Measurements from ENCODE around the gene CDT1. TPM values are rescaled to one million over a fixed set of nuclear protein-coding genes. Genes with fewer than 3 reads are reported as not detected.

The CDT1 gene
- total RNA-seq: 9.4 and 9.9 TPM in 2 replicates

DNA sequence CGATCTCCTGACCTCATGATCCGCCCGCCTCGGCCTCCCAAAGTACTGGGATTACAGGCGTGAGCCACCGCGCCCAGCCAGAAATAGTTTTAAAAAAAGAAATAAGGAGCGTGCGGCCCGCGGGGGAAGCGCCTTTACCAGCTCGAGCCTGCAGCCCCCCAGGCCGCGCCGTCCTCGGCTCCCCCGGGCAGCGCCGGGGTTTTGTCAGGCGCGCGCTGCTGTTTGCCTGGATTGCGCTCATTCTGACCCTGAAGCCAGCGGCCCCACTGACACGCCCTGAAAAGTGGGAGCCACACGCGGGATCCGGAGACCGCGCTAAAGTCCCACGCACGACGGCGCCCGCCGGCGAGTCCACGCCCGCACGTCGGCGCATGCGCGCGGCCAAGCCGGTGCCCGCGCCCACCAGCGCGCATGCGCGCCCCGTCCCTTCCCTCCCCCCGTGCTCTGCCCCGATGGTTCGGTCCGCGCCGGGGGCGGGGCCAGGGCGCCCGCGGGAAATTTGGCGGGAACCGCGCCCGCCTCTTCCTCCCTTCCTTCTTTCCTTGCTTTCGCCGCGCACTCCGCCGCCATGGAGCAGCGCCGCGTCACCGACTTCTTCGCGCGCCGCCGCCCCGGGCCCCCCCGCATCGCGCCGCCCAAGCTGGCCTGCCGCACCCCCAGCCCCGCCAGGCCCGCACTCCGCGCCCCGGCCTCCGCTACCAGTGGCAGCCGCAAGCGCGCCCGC is at the start of gene CDT1:
CDT1 (plus strand) TSS at position 526 of the 724 bp plus-strand sequence; CDS start at position 569, 43 bp downstream.
- DNase-seq (ENCODE audit: low read depth, low spot score): no peak

DNA sequence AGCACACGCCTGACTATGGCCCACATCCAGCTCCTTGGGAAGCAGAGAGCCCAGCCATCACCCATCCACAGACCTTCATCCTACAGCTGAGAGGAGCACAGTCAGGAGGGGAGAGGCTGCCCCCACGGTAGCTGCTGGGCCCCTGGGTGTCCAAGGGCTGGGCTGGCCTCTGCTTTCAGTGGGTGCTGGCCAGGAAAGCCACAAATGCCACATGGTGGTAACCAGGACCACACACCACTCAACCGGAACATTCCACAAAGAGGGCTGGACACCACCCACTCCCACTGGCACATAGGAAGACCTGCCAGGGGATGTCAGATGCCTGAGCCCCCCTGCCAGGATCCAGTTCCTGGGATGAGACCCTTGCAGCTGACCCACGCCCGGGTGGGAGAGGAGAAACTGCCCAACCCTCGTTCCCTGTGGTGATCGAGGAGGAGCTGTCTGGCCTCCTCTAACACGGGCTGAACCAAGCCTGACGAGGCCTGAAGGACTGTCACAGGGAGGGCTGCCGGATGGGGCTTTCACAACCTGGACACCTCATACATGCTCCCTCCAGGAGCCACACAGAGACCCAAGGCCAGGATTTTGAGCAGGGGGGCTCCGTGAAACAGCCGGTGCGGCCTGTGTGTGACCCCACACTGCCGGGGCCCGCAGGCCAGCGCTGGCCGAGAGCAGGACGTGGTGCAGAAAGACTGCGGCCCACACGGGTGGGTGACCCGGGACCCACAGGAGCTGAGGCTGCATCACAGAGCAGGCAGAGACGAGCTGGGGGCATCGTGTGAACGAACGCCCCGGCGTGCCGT is 49.3 kb upstream of the CDT1 start:
- DNase-seq (ENCODE audit: low read depth, low spot score): no peak

DNA sequence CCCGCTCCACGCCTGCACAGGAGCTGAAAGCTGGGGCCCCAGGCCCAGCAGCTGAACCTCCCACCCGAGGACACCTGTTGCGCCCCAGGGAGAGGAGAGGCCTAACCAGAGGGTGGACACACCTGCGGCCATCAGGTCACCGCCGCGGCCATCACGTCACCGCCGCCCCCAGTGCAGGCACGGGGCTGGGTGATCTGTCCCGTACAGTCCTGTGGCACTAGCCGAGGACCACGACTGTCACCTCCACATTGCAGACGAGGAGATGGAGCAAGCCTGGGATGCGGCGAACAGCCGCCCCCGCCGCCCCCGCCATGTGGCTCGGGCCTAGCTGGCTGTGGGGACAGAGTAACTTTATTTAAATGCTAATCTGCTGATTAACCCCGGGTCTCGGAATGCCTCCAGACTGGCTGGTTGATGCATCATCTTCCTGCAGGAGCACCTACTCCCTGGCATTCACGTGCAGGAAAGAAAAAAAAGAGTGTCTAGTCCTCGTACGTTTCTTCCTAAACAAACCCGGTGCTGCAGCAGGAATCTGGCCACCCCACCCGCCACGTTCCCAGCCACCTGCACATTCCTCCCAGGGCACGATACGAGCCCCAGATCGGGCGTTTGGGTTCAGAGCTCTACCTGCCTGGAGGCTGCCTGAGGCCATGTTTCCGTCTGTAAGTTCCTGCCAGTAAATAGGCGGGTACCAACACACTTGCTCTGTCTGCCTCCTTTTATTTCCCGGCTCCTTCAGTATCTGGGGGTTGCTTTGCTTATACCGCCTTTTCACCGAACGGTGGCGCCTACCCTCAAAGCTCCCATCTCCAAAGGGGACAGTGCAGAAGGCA is 48.5 kb upstream of the CDT1 start:
- DNase-seq (ENCODE audit: low read depth, low spot score): no peak

DNA sequence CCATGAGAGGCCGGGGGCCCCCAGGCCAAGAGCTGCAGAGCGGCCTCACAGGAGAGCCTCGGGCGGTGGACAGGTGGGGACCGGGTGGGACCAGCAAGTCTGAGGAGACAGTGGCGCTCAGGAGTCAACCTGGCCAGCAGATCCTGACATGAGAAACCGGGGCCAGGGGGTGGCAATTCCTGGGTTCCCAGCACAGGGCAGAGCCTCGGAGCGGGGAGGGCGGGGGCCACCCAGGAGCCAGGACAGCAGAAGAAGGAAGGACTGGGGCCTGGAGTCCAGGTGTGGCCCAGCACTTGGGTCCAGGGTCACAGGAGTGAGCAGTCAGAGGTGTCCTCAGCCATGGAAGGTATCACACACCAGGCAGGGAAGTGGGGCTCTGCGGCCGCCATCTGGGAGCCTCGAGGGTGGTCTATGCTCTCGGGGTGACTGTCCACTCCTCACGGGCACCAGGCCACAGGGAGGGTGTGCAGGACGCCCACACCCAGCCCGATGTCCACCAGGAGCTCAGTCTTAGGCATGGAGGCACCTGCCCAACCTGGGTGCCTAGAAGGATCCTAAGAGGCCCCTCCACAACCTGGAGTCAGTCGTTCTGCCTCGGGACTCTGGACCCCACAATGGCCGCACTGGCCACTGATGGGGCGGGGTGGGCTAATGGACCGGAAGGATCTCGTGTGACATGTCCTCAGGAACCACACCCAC is 47.7 kb upstream of the CDT1 start:
- DNase-seq (ENCODE audit: low read depth, low spot score): no peak

DNA sequence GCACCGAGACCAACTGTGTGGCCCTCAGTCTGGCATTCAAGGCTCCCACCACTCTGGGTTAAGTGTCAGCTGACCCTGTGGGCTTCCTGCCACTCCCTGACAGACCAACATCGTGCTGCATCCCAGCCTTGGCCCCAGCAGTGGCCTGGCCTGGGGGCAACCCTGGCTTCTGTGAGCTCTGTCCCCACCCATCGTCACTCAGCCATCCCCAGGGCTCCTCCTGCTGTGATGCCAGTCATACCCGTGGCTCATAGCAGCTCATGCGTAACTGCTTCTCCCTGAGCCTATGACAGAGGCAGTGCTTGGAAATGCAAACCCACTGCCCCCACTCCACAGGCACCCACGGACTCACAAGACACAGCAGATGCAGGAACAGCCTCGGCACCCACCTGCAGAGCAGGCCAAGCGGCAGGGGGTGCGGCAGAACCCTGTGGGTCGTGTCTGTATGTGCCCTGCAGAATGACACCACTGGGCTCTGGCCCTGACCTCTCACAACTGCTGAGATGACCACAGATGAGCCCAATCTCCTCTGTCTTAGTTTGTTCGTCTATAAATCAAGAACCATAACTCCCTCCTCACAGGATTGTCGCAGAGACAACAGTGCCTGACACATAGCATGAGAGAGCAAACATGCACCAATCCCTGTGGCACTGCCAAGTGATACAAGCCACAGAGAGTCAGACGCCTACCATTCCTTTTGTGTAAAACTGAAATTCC is 45.2 kb upstream of the CDT1 start:
- no peak for DNase-seq (ENCODE audit: low read depth, low spot score)

DNA sequence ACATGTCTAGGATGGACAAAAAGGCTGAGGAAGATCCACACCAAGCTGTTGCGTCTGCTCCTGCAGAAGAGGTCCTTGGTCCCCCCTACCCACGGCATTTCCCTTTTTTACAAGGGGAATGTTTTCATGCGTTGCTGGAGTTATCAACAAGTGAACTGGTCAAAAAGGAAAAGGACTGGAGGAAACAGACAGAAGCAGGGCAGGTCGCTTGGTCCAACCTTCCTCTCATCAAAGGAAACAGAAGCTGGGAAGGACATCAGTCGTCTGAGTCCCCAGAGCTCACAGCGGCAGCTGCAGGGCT is 44.7 kb upstream of the CDT1 start:
- no peak for DNase-seq (ENCODE audit: low read depth, low spot score)

DNA sequence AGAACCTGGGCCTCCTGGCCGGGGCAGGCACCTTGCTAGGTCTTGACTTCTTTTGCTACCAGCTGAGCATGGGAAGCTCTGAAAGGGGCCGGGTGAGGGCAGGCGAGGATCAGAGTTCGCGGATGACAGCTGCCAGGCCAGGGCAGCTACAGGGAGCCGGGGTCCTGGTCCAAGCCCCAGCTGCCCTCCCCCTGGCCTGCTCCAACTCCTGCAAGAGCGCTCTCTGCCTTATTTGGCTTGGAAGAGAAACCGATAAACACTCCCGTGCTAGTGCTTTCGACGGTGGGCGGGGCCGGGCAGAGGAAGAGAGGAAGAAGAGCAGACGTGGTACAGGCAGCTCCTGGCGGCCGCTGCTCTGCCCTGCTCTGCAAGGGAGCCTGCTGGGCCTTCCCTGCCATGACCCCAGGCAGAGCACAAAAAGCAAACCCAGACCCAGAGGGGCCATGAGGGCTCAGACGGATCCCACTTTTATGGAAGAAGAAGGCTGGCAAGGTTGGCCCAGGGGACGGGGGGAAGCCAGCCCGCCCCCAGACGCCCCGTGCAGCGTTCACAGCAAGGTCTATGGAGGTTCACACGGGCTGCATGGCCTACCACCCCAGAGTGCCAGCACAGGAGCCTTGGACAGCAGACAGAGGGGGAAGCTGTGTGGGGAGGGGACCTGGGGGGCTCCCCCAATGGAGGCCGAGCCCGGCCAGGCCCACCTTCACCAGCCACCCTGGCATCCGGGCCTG is 44.2 kb upstream of the CDT1 start:
- no peak for DNase-seq (ENCODE audit: low read depth, low spot score)

DNA sequence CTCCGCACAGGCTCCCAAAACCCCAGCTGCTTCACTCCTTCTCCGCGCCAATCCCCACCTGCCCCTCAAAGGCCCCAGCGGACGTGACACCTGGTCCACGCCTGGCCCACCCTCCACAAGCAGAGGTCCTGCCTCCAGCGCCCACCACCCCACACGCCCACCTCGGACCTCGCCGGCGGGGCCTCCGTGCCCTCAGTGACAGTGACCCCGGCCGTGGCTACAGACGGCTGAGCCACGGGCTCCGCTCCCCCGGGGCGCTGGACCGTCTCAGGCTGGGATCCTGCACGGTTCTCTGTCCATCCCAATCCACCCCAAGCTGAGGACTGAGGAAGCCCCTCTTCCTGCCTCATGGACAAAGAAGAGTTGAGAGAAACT is 43.6 kb upstream of the CDT1 start:
- DNase-seq (ENCODE audit: low read depth, low spot score): no peak

DNA sequence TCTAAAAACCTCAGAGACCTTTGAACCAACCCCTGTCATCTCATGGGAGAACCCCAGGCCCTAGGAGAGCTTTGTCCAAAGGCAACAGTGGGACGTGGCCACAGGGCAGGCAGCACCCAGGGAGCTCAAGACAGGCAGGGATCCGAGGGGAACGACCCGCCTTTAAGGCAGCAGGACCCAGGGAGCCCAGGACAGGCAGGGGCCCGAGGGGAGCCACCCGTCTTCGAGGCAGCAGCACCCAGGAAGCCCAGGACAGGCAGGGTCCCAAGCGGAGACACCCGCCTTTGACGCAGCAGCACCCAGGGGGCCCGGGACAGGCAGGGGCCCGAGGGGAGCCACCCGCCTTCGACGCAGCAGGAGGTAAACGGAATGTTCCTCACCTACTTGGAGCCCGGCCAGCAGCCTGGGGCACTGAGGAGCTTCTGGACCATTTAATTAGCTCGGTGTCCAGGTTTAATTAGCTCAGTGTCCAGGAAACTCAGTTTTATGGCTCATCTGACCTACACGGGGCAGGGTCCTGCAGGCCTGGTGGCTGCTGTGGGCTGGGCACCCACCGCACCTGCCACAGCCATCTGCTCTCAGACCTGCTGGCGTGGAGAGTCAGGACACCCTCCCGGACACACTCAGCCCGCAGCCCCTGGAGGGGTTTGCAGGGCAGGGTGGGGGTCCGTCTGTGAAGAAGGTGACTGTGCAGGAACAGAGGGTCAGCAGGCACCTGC is 43.0 kb upstream of the CDT1 start:
- no peak for DNase-seq (ENCODE audit: low read depth, low spot score)

DNA sequence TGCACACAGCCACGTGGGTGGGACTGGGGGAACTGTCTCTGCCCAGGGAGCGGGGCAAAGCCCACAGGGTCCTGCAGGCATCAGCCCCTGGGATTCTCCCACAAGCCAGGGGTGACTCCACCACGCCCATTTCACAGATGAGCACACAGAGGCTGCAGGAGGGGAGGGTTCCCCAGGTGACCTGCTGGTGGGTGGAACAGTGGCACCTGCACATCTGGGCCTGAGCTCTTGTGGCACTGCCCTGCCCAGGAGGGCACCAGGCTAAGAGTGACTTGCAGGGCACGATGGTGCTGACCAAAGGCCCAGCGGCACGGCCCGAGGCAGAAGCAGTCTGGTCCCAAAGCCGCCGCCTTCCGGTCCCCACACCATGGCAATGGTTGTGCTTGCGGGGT is 42.5 kb upstream of the CDT1 start:
- no peak for DNase-seq (ENCODE audit: low read depth, low spot score)

DNA sequence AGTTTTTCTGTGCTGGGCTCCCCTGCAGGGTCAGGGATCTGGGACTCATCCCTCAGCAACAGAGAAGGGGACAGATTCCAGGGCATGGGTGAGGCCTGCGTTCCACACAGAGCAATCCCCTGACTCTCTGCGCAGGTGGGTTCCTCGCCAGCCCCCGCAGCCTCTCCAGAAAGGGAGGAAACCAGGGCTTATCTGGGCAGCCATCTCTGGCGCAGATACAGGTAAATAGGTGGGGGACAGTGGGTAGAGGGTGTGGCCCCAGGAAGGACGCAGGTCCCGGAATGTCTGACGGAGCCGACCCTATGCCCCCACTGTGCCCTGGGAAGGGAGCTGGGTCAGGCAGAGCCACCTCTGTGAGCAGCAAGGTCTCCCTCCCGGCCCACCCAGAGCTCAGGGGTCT is 41.8 kb upstream of the CDT1 start:
- no peak for DNase-seq (ENCODE audit: low read depth, low spot score)

DNA sequence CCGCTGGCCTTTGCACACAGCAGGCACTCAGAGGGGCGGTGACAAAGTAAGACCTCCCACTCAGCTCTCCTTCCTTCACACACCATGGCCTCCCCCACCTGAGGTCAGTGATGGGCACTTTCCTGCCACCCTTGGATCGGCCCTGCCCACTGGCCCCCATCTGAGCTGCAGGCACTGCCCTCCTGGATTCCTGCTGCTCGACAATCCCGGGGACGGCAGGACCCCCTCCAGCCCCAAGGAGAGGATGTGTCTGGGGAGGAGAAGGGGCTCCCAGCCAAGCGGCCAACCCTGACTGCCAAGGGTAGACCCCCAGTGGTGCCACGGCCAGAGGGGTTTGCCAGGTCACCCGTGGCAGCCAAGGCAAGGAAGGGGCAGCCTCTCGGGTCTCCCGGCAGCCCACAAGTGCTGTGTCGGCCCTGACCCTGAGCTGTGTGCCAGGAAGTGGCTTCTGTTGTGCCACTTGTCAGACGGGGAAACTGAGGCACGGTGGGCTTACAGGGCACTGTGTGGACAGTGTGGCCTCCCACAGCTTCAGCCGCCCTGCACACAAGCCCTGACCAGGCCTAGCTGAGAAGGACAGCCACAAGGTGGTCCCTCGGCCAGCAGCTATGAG is 41.2 kb upstream of the CDT1 start:
- no peak for DNase-seq (ENCODE audit: low read depth, low spot score)

DNA sequence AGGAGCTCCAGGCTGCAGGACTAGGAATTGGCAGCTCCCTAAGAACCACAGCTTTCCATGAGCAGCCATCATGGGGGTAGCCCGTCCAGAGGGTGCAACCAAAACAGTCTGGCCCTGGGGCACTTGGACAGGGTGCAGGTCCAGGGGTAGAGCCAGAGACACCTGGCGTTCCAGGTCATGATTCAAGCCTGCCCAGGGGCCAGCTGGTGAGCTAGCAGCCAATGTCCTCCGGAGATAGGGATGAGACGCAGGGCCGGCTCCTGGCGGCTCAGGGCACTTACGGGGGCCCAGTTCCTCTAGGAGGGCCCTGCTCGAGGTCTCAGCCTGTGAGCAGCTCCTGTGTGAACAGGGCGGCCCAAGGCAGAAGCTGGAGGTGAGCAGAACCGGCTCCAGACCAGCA is 40.6 kb upstream of the CDT1 start:
- no peak for DNase-seq (ENCODE audit: low read depth, low spot score)

DNA sequence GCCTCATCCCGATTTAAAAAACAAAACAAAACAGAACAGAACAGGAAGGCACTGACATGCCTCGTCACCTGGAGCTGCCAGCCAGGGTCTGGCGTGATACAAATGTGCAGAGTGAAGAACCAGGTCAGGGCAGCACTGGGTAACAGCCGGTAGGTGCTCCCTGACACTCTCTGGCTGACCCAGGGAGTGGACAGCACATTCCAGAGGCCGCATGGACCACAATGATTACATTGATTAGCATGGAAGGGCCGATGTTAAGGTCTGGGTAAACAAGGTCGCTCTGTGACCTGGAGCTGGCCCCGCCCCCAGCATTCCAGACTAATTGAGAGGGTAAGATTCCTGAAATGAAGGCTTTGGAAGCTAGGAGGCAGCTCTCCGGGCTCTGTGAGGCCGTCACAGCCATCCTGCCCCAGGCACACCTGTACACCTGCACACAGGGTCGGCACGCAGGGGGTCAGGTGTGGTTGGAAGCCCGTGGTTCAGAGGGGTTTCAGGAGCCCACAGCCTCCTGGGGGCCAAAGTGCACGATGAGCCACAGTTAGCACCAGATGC is 40.0 kb upstream of the CDT1 start:
- DNase-seq (ENCODE audit: low read depth, low spot score): no peak

DNA sequence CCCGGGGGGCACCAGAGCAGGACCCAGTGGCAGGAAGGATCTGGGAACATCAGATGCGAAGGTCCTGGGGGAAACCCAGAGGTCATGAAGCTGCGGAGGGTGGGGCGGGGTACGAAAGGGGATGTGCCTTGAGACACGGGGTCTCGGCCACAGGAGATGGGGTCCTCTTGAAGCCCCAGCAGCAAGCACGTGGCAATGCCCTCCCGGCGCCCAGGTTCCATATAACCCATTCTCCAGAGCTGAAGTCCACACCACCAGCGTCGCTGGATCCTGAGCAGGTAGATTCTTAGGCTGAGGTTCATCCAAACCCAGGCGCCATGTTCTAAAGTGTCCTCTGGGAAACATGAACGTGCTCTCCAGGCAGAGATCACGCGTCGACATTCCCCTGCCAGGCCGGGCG is 39.5 kb upstream of the CDT1 start:
- no peak for DNase-seq (ENCODE audit: low read depth, low spot score)

DNA sequence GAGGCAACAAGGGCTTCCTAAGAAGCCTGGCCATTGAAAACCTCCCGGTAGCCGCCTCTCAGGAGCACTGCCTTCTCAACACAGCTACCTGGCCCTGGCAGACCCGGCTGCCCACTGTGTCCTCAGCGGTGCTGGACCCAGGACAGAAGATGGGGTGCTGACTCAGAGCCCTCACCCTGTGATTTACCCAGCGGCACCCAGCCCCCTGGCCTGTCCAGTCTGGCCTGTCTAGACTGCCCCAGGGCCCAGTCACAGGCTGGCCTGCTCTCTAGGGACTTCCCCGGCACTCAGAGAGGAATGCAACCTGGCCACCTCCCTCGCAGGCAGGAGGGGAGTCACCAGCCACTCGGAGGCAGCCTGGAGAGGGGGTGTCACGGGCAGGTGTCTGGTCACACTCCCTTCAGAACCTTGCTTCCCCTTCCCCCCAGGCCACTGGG is 38.7 kb upstream of the CDT1 start:
- DNase-seq (ENCODE audit: low read depth, low spot score): no peak

DNA sequence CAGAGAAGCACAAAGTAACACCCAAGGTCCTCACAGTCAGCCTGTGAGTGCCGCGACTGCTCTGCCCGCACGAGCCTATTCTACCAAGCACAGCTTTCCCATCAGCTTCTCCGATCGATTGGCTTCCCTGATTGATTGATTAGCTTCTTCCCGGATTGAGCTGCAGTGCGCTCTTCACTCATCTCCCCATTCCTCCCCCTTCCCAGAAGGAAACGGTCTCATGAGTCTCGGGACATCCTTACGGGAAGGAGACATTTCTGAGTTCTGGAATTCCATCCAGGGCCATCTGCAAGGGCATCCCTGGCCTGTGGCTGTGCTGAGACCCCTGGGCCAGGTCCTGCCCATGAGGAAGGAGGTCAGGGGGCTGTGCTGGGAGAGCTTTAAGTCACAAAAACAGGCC is 36.6 kb upstream of the CDT1 start:
- DNase-seq (ENCODE audit: low read depth, low spot score): no peak

DNA sequence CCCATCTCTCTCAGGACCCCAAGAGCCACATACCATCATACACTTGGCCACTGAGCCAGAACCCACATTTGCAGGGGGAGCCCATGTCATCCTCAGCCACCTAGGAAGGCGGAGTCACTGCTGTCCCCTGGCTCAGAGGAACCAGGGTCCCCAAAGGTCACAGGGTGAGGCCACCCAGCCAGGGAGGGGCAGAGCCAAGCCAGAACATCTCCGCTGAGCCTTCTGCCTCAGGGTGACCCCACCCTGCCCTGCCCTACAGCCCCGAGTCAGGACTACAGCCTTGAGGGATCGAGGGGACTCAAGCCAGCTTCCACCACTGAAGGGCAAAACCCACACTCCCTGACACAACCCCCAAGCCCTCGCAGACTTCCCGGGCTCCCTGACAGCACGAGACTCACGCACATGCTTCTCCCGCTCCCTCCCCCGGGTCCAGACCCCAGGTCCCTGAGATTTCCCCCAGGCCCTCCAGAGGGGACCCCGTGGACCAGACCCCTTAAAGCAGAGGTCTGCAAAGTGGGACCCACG is 36.0 kb upstream of the CDT1 start:
- DNase-seq (ENCODE audit: low read depth, low spot score): no peak
